Activated CD4-positive, CD25-positive, alpha-beta regulatory T cell treated with anti-CD3 and anti-CD28 coated beads, Interleukin-2, amount 50 U/mL, for 16 hours (primary cell): ENCODE data around the gene EED.
"Not testable (repeated sequence)": the region's sequence is repeated elsewhere in the genome, so short reads cannot be mapped to it uniquely, and the experiment has no call there.

ENCODE experiments used
- DNase-seq: peaks from one replicate; pipeline ENCODE4 v3.0.0-alpha.2; 2020; ENCODE audit warnings: low read depth, low spot score

EED gene

GRCh38 chr11:86218125-86219084, 26.1 kb upstream of the EED start:
- peak; percentile 40 for DNase-seq

GRCh38 chr11:86219311-86220193, 25.0 kb upstream of the EED start:
- DNase-seq = no peak

DNA sequence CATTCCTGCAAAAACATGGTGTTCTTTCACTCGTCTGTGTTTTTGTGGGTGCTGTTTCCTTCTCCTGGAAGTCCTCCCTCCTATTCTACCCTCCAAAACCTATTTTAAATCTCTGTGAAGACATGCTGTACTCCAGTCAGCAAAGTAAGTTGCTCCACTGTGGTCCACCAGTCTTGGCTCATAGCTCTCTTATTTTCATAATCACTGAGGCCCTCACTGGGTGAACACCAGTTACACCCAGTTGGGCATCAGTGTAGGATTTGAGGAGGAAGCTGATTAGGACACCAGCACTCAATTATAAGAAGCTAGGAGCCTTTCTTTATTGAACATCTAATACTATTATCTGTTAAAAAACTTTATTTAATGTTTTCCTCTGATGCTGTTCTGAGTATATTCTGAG, 23.9 kb upstream of the EED start:
- DNase-seq = no peak

- DNase-seq = no peak
Measured at GRCh38 chr11:86222081-86222480, 22.5 kb upstream of the EED start.

DNA sequence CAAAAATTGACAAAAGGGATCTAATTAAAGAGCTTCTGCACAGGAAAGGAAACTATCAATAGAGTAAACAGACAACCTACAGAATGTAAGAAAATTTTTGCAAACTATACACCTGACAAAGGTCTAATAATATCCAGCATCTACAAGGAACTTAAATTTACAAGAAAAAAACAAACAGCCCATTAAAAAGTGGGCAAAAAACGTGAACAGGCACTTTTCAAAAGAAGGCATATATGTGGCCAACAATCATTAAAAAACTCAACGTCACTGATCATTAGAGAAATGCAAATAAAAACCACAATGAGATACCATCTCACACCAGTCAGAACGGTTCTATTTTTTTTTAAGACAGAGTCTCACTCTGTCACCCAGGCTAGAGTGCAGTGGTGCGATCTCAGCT, 20.0 kb upstream of the EED start:
- DNase-seq = not testable (repeated sequence)

- not testable (repeated sequence) for DNase-seq
Measured at GRCh38 chr11:86225344-86225743, 19.2 kb upstream of the EED start.

DNA sequence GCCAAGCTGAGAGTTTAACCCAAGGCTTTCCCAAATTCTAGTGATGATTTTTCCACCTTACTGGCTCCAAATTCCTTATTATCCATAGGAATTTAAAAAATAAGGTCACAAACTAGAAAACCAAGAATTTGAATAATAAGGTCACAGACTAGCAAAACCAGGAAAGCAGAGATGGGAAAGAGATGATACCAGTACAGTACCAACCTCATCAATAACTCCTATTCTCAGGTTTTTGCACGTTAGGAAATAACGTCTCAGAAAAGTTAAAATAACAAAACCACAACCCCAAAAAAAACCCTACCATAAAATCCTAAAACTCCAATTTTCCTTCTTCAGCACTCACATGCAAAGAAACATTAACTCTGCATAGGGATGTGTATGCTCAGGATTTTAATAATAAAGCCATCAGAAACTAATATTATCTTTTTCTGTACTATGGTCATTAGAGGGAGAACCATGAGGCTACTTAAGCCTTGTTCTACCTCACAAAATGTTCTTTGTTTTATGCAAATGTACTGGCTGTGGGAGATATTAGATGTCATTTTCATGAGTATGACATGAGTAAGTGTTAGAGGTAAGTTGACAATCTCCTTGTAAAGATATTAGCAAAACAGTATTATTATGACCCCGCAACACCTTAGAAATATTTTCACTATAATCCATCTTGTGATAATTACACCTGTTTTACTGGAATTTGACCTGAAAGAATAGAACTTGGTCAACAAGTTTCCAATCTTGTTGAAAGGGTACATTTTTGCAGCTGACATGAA, 16.1 kb upstream of the EED start:
- DNase-seq = no peak

- not testable (repeated sequence) for DNase-seq
Measured at GRCh38 chr11:86229039-86229330, 15.6 kb upstream of the EED start.

GRCh38 chr11:86230179-86230804, 14.3 kb upstream of the EED start:
- DNase-seq = no peak

DNA sequence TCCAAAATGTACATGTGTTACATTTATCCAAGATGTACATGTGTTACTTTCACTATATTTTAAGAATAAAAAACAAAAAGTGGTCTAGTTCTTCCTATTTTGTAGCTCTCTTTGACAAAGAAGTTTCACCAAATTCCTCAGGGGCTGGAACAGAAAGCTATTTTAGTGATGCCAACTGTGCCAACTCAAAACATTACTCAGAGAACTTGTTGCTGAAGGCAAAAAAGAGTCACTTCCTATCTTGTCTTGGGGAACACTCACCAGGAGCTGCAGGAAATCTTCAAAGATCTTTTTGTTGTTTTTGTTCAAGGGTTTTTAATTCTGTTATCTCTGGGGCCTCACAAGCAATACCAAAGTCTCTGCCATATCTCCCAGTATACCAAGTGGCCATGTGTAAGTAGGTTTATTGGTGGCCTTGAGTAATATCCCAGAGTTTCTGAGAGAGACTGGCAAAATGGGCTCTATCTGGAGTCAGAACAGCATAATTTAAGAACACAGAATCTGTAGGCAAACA, 13.6 kb upstream of the EED start:
- no peak for DNase-seq

DNA sequence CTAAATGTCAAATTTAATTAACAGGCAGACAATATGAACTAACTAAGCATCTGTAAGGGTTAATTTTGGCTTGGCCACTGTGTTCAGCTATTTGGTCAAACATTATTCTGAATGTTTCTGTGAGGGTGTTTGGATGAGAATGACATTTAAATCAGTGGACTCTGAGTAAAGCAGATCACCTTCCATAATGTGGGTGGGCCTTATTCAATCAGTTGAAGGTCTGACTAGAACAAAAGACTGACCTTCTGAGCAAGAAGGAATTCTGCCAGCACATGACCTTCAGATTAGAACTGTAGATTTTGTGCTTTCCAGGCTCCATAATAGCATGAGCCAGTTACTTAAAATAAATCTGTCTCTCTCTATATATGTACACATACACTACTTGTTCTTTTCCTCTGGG, 12.0 kb upstream of the EED start:
- DNase-seq = no peak

- no peak for DNase-seq
Measured at GRCh38 chr11:86234831-86235461, 9.6 kb upstream of the EED start.

- DNase-seq = no peak
Measured at GRCh38 chr11:86237267-86237804, 7.2 kb upstream of the EED start.

- DNase-seq = no peak
Measured at GRCh38 chr11:86240164-86240563, 4.4 kb upstream of the EED start.

DNA sequence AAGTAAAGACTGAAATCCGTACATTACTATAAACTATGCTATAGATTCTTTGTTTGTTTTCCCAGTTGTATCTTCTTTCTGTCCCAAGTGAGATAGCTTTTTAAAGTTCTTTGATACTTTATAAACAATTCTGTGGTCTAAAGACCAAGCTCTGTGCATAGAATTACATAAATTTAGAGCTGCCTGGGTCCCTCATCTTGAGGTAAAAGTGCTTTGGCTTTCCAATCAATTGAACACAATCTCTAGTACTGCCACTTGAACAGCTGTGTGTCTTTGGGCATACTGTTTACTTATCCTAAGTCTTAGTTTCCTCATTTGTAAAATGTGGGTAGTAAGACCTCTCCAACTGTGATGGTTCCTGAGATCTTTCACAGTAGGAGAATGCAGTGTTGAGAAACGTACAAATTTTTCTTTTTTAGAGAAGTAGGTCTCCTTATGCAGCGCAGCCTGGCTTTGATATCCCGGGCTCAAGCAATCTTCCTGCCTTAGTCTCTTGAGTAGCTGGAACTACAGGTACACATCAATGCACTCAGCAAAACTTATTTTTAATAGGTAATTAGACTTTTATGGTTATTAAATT, 2.5 kb upstream of the EED start:
- no peak for DNase-seq

DNA sequence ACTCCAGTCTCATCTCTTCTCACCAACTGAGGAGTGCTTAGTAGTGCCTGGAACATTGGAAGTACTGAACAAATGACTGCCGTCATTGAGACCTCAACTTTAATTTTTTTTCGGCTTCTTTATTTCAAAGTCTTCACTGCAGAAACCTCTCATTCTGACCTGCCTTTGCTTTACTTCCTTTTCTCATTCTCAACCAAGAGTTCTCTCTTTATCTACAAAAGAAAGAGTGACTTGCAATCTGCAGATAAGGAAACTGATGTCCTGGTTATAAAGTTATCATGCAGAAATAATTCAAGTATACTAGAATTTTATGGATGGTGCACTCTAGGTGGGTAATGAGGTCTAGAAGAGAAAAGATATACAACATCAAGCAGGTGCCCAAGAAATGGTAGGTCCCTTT, 1.2 kb upstream of the EED start:
- DNase-seq = no peak

- peak; percentile 80 for DNase-seq
Measured at GRCh38 chr11:86244063-86244521, 461 bp upstream of the EED start.

DNA sequence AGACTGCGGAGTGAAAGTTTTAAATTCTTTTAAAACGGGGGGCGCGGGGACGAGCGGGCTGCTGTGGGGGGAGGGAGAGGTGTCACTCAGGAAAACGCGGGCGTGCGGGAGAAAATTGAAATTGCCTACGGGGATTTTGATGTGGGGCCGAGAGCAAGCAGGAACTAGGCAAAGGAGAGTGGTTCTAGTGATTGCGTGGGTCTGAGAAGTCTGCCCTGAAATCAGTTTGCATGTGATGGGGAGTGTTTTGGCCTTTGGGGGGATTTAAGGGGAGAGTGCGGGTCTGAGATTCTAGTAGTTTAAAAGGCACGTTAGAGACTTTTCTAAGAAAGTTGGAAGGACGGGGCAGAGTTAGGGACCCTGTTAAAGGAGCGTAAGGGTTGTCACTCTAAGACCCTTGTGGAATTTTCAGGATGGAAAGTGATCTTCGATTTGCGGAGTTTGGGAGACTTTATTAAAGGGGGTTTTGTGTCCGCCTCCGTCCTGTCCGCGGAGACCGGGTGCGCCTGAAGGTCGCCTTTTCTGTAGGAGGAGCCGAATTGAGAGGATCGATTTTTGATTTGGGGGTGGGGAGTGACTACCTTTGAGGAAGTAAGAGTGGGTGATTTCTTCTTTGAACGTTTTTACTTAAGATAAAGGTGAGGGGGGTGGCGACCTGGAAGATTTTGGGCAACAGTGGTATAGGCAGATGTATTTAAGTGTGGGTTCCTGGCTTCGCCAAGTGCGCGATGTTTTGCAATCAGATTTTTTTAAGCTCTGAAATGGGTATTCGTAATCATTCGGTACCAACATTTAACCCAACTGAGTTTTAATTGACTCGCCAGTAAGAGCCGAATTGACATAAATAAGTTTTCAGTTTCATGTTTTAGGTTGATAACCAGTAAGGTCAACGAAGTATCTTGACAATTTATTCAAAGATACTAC, 1.1 kb downstream of the EED start:
- no peak for DNase-seq

DNA sequence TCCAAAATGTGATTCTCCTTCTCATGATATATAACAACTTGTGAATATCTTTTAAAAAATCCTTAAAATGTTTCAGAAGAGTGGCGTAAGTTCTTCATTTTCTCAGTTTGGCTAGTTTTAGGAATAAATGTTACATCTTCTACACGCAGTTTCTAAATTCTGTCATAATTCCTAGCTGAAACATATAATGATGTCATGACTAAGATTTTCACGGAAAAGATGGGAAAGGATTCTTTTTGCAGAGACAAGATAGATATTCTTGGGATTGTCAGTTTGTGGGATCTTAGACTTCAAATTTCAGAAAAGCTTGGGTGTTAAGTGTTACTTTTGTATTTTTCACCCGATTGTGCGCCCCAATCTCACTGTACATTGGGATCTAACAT, 1.7 kb downstream of the EED start:
- DNase-seq = no peak
